HG03354 (cell line): Measurements from ENCODE around the gene DGKI.

ENCODE experiments used
- ATAC-seq: cut with Tn5 transposase; IDR thresholded peaks from one replicate; pipeline ENCODE4 v1.9.1; 2021; ENCODE audit warnings: mild to moderate bottlenecking; ENCODE audit not compliant: unreplicated experiment, poor library complexity, severe bottlenecking

DGKI gene

DNA sequence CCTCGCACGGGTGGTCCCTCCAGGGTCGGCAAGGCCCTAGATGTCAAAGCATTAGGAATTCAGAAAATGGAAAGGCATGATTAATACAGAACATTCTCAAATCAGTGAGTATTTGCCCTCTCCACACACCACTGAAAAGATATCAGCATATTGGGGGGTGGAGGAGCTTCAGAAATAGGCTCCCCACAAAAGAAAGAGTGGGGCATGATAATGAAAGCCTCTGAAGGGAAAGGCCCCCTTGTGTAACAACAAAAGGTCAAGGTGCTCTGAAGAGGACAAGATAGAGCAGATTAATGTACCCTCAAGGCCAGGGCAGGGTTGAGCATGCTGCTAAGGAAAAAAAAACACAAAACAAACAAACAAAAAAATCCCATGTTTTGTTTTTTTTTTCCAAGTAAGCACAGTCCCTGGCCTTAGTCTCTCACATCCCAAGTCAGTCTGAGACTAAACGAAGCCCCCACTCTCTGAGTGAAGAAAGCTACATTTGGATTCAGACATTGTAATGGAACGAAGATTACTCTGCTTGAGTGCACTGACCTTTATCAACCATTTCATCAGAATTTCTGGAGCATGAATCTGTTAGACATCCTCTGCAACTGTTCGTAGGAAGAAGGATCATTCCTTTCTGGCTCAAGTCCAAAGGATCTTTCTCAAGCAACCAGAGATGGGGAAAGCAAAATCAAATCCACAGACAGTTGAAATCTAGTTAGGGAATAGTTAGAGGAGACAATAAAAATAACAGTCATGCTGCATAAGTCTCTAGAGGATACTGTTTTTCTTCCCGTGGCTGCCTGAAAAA lies 27.4 kb upstream of the DGKI start:
- no peak for ATAC-seq

DNA sequence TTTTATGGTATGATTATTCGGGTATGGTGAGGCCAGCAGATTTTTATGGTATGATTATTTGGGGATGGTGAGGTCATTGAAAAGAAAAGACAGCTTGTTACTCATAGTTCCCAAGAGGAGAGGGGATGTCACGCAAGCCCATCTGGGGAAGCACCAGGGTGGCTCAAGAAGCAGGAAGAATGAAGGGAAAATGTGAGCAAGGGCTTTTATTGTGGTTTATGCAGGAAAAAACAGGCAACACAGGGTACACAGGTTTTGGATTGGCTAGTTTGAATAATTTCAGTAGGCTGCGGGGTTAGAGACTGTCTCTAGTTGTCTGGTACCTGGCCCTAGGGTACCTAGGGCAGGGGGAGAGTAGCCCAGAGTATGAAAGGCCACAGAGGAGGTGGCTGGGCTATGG lies 26.8 kb upstream of the DGKI start:
- ATAC-seq = no peak

GRCh38 chr7:137871170-137871915 lies 24.6 kb upstream of the DGKI start:
- ATAC-seq = no peak

DNA sequence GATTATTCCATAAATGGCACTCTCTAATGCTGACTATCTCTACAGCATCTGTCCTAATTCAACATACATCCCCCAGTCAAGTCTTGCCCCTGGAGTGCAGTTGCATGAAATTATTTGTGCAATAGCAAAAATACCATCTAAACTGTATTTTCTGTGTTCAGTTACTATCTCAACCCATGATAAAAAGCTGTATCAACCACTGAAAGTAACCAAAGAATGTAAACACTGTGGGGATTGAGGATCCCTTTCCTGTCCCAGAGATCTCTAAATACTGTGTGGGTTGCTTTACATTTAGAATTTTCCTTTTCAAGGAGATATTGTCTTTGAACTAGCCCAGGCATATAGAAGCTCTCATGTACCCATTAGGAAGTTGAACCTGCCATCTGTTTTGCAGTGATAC lies 23.9 kb upstream of the DGKI start:
- ATAC-seq = no peak

GRCh38 chr7:137870078-137870477 lies 23.3 kb upstream of the DGKI start:
- no peak for ATAC-seq

- no peak for ATAC-seq
These were observed 22.5 kb upstream of the DGKI start for GRCh38 chr7:137869260-137869659.

DNA sequence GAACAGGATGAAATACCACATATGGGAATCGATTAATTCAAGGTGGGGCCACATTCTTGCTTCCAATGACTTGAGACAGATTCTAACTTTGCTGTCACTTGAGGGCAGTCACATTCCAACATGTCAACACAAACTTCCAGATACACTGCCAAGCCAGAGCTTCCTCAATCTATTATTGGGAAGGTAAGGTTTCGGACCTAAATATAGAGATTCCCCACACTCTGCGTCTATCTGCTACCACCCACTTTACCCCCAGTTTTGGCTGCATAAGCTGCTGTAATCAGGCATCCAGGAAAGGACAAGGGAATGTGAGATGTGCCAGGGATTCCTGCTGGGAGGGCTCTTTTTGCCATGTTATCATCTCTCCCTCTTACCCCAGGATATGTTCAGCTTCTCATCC lies 20.5 kb upstream of the DGKI start:
- no peak for ATAC-seq

- no peak for ATAC-seq
These were observed 19.0 kb upstream of the DGKI start for GRCh38 chr7:137865764-137866163.

DNA sequence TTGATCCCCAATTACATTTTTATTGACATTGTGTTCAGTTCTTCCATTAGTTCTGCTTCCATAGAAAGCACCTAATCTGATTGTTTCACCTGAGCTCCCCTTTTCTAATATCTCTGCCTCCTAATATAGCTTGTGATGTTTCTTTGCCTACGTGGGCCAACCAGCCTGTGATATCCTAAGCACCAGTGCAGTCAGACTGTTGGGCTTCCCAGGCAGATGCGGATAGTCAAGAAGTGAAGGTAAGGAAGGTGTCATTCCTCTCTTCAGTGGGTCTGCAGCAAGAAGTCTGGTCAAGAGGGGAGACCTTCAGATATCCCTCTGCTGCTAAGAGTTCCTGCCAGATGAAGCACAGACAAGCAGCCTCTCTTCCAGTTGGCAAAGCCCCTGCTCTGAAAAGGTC lies 16.2 kb upstream of the DGKI start:
- no peak for ATAC-seq

GRCh38 chr7:137862358-137862757 lies 15.6 kb upstream of the DGKI start:
- ATAC-seq = no peak

DNA sequence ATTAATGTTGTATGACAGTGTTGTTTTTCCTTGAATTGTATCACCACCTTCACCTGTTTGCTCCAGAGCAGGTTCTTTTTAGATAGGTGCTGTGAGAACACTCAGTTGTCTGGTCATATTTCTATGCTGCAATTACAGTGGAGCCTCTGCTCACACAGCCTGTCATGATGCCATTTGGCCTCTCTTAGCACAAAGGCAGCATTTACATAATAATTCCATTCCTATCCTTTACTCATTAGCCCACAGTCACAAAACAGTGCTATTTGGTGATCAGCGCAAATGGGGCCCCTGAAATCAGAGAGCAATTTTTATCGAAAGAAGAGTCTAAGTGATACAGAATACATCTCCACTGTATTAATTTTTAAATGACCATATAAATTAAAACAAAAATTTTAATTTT lies 13.8 kb upstream of the DGKI start:
- no peak for ATAC-seq

GRCh38 chr7:137853053-137853452 lies 6.3 kb upstream of the DGKI start:
- no peak for ATAC-seq

- no peak for ATAC-seq
These were observed 5.3 kb upstream of the DGKI start for GRCh38 chr7:137852108-137852507.

DNA sequence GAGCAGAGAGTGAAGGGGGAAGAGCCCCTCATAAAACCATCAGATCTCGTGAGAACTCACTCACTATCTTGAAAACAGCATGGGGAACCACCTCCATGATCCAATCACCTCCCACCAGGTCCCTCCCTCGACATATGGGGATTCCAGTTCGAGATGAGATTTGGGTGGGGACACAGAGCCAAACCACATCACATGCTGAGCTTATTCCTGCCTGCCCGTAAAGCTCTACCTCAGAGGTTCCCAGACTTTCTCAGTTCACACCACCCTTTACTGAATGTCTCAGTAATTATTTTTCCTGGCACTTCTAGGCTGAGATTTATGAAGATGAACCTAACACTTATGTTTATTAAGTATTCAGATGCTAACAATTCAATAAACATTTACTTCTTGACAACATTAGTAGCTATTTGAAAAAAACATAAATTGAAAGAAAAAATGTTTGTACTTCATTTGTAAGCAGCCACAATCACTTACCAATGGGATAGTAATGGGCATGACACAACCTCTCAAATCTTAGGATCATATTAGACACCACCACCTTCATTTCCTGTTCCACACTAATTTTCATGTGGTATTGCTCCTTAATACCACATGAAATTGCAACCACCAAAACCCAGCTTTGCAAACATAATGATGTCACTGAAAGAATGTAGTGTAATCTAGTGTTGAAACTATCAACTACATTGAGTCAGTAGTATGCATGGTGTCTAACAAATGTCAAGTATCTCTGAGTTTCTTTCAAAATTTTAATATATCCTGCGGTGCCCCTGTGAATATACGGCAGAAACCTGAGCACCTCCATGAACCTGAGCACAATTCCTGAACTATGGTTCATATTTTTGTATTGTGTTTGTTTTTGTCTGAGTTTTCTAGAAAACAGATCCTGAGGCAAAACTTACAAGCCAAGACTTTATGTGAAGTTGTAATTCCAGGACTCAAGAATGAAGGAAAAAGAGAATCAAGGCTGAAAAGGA lies 4.5 kb upstream of the DGKI start:
- no peak for ATAC-seq

GRCh38 chr7:137850571-137850970 lies 3.8 kb upstream of the DGKI start:
- no peak for ATAC-seq

DNA sequence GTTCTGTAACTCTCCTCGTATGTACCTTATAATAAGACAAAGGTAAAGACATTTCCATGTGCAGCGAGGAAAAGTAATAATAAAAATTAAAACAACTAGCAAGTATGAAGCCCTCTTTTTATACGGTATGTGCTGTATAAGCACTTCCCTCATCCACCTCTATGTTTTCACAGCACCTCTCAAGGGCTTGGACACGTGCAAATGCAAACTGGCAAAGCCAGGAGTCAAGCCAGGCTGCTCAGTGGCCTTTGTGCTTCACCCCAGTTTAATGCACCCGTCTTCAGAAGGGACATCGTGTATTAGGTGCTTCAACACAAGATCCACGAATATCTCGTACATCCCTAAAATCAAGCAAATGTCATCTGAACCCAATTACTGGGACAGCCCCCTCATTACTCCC lies 1.3 kb upstream of the DGKI start:
- ATAC-seq = no peak

DNA sequence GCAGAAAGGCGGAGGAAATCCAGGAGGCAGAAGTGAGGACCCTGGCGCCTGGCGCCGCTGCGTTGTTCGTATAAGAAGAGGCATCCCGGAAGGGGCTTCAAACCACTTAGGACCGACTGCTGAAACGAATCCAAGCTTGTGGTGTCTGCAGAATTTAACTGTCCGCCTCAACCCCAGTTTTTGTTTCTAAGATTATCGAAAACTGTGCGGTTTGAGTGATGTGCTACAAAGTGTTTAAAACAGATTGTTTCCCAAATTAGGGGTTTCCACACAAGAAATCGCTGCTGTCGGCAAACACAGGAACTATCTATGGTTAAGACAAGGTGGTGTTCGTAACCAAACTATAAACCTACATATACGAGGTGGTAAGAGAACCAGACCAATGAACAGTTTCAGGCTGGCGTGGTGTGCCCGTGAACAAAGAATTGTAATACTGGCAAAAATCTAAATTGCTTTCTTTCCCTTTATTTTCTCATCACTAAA lies 835 bp upstream of the DGKI start:
- ATAC-seq = peak; percentile 11

GRCh38 chr7:137846549-137846826 lies 286 bp downstream of the DGKI start:
- peak; percentile 51 for ATAC-seq

- no peak for ATAC-seq
These were observed 1.9 kb downstream of the DGKI start for GRCh38 chr7:137844677-137845425.
